ENCODE data around the gene SCT.

The SCT gene

DNA sequence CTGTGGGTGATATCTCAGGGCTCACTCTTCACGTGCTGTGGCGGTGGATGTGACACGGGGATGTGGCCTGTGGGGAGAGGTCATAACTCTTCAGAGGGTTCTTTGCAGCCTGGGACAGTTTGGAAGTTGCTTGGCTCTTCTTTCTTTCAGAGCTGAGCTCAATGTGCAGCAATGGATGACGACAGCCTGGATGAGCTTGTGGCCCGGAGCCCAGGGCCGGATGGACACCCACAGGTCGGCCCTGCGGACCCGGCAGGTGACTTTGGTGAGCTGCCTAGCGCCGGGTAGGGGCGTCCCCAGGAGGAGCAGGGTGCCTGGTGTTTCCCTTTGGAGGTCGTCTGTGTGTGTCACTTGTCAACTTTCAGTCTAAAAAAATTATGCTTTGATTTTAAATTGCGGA lies 45.6 kb downstream of the SCT start:
- DNase-seq: no peak

DNA sequence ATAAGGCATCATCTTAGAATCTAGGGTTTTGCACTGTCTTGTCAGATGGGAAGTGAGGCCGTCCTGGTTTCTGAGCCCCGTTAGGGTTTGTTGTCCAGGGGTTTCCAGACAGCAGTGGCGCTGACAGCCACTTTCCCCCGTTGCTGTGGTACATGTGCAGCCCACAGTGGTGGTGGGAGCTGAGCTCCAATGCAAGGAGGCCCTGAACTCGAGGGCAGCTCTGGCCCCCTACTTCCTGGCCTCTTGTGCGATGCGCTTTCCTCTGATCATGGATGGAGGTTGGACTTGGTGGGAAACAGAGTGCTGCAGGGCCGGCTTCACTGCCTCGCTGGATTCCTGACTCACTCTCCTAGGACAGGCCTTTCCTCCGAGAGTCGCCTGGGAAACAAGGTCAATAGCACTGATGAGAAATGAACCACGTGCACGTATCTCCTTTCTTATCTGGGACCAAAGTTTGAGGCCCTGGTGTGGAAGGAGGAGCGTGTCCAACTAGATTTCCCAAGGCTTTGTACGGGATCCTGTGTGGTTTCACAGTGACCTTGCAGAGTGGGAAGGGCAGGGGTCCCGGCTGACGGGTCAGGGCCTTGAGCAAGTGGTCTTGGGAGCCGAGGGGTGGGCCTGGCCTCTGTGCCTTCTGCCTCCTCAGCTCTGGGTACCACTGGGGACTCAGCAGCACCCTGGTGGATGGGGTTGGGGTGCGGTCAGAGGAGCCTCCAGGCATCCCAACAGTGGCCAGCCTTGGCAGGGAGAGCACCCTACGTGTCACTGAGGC lies 47.0 kb downstream of the SCT start:
- no peak for DNase-seq

DNA sequence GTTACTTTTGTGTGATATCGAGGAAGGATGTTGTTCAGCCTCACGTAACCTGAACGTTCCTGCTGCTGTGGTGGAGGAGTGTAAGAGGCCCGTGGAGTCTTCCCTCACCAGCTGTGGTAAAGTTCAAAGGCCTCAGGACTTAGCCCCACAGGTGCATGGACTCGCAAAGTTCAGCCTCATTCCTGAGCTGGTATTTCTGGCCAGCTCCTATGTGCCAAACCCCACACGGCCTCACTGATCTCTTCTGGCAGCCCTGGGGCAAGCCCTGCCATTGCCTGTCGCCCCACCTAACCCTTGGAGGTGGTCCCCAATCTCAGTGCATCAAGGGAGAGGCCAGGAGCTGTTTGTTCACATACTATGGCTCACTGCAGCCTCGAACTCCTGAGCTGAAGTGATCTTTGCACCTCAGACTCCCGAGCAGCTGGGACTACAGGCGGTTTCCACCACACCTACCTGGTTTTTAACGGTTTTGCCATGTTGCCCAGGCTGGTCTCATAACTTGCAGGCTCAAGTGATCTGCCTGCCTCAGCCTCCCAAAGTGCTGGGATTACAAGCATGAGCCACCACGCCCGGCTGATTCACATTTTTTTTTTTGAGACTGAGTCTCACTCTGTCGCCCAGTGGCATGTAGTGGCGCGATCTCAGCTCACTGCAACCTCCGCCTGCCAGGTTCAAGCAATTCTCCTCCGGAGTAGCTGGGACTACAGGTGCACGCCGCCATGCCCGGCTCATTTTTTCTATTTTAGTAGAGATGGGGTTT lies 48.5 kb downstream of the SCT start:
- DNase-seq: no peak

DNA sequence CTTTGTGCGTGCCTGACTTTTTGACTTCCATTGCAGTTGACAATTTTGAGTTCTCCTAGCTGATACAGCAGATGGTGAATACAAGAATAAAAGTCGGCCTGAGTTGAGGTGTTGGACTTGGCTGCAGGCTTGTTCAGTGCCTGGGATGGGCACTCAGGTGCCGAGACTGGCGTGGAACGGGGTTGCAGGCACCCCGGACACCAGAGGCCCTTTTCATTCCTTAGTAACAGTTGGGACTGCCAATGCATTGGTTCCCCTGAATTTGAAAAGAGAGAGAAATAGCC lies 49.4 kb downstream of the SCT start:
- DNase-seq: no peak

DNA sequence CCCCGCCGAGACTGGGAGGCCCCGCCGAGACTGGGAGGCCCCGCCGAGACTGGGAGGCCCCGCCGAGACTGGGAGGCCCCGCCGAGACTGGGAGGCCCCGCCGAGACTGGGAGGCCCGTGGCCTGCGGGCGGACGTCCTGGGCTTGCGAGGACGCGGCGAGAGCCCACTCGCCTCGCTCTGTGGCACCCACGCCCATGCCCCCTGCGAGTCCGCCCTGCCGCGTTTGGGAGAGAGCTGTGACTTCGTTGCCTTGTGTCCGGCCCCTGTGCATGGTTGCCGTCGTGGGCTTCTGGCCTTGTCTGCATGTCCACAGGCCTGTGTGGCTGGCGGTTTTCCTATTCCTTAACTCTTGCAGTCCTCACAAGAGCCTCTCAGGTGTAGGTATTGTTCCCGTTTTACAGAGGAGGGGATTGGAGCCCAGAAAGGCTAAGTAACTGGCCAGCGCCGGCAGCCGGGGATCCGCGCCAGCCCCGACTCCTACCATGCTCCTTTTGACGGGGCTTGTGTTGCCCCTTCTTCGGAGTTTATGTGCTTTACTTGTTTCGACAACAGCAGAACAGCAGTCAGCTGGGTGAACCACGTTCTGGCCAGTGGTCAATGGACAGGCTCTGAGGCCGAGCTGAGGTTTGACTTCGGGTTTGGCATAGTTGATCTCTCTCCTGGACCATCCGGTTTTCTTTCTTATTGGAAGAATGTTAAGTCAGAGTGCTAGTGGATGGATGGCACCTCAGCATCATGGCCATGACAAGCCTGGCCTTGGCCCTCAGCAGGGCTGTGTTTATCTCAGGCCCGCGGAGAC lies 50.0 kb downstream of the SCT start:
- DNase-seq: no peak
